ENCODE results near the gene TAS1R3.

GRCh38 chr1:1371746-1372711, 40.9 kb downstream of the TAS1R3 start:
- peak; percentile 80 for TF ChIP-seq CTCF (IDR thresholded peaks at IDR 0.05; ENCODE audit: low read depth, low read length, missing input control)
- no peak for TF ChIP-seq JUND (IDR thresholded peaks at IDR 0.05)
- no peak for TF ChIP-seq YY1 (IDR thresholded peaks at IDR 0.05)
- TF ChIP-seq GABPA (IDR thresholded peaks at IDR 0.05 in 1 of 2, conservative IDR thresholded peaks at IDR 0.05 in 1 of 2), result no peak
- no peak for TF ChIP-seq ATF3 (IDR thresholded peaks at IDR 0.05)
- no peak for TF ChIP-seq TAF1 (conservative IDR thresholded peaks at IDR 0.05)
- TF ChIP-seq SP1 (IDR thresholded peaks at IDR 0.05), result no peak

Data from liver (tissue), 3 donors.